Heart right ventricle (tissue), 16 donors: ENCODE data around the gene EFNA5. TPM values are rescaled to one million over a fixed set of nuclear protein-coding genes. Genes with fewer than 3 reads are reported as not detected.

Source experiments
- ATAC-seq, 8 donors: fragments of 200-7000 bp; cut with Tn5 transposase; one replicate each; pipeline ENCODE4 v1.9.1; 2020; ENCODE audit warnings: mild to moderate bottlenecking in 8 of 8, moderate library complexity in 8 of 8, moderate number of reproducible peaks in 1 of 8
- DNase-seq, 2 donors: peaks; one replicate each; pipeline ENCODE4 v3.0.0-alpha.2; 2020
- H3K27ac ChIP-seq, 10 donors: fragments of 200-600 bp; sonication (generic) in 2 of 10; one replicate each; pipeline versions ENCODE4 v1.5.0 to v1.8.0; 2020 to 2022; ENCODE audit warnings: mild to moderate bottlenecking in 3 of 10
- H3K27me3 ChIP-seq, 7 donors: fragments of 200-600 bp; one replicate each; pipeline ENCODE4 v1.8.0; 2021 to 2022; ENCODE audit warnings: mild to moderate bottlenecking in 2 of 7
- H3K36me3 ChIP-seq, 9 donors: fragments of 200-600 bp; sonication (generic) in 1 of 9; one replicate each; pipeline versions ENCODE4 v1.5.0 to v1.8.0; 2020 to 2022; ENCODE audit warnings: mild to moderate bottlenecking in 2 of 9
- H3K4me1 ChIP-seq, 9 donors: fragments of 200-600 bp; sonication (generic) in 1 of 9; one replicate each; pipeline versions ENCODE4 v1.5.0 to v1.8.0; 2020 to 2022; ENCODE audit warnings: mild to moderate bottlenecking in 4 of 9
- H3K4me3 ChIP-seq, 10 donors: fragments of 200-600 bp; sonication (generic) in 2 of 10; one replicate each; pipeline versions ENCODE4 v1.5.0 to v1.8.0; 2020 to 2022; ENCODE audit warnings: mild to moderate bottlenecking in 7 of 10, moderate library complexity in 2 of 10
- H3K9me3 ChIP-seq, 11 donors: fragments of 200-600 bp in 10 of 11; sonication (generic) in 2 of 11; one replicate each; pipeline versions ENCODE4 v1.5.0 to v1.8.0; 2013 to 2022; ENCODE audit warnings: mild to moderate bottlenecking in 2 of 11, control low read depth in 1 of 11, moderate library complexity in 1 of 11
- CTCF ChIP-seq, 9 donors: fragments of 200-600 bp; sonication (generic) in 2 of 9; IDR thresholded peaks; one replicate each; pipeline versions ENCODE4 v1.5.0 to v1.8.0; 2021 to 2022; ENCODE audit warnings: antibody characterized with exemption in 9 of 9, mild to moderate bottlenecking in 5 of 9, moderate library complexity in 1 of 9
- WGBS, 2 donors: extraction: QIAGEN DNeasy Blood & Tissue Kit; methylation state at CpG; one replicate each; pipeline ENCODE4 v1.1.7; 2013; ENCODE audit warnings: inconsistent platforms in 1 of 2; 5-methylcytosine and 5-hydroxymethylcytosine counted together
- intact Hi-C, 10 donors: fragments of 100-400 bp; cut with DNase I; formaldehyde crosslinking; loops; one replicate each; pipeline versions ENCODE4 v1.11.1 to v1.14.2; 2022
- polyA plus RNA-seq, 2 donors: library from polyadenylated mRNA; stranded (reverse); fragments of 200-250 nt; gene quantifications; one replicate each; pipeline ENCODE4 v1.2.3, GENCODE V29; 2013
- total RNA-seq, 10 donors: library from RNA; stranded (reverse); fragmentation: NEBNext Ultra II Directional in 3 of 10; extraction: Animal tissue kit (Norgen Biotek cat#: 25700) in 3 of 10; gene quantifications; one replicate each; pipeline versions ENCODE4 v1.2.1 to v1.2.4, GENCODE V29; 2021 to 2023
- donor health status: Arrhythmogenic right ventricular cardiomyopathy.
- donor health status: ischemic (EF 13 %, LVEDD 7.1; RV severe dilation, severe dysfunction).
- donor health status: healthy with polysubstance abuse.
- donor health status: DM: no; HTN: yes; CAD: no.
- donor health status: DM: no; HTN: no; CAD: no.
- donor health status: ischemic (EF 25% LVEDD 6.9; RV normal size, moderate dysfunction).
- donor health status: ischemic (EF 25% LVEDD 5.7; RV mildly dilated, moderate dysfunction).
- donor health status: healthy.
- donor health status: DM: yes; HTN: yes; CAD: no.
- donor health status: Ischemic cardiomyopathy.
- donor health status: ischemic (EF 35%, LVEDD 5.7; RV mildly dilated, moderate dysfunction).
- donor health status: nonischemic (EF 11% LVEDD 7.7; RV severe dilation, severe dysfunction).
- donor health status: DM: yes; HTN: yes; CAD: no.
- donor health status: PGD.
- donor health status: ischemic (EF 29% LVEDD 5.4; RV normal size, mild dysfunction).
- donor health status: nonischemic (EF 23%, LVEDD 6.1; RV moderate dilation, normal function).

The EFNA5 gene
- total and polyA plus RNA-seq, 12 donors: 6.9 to 49.4 (median 33.9) TPM

DNA sequence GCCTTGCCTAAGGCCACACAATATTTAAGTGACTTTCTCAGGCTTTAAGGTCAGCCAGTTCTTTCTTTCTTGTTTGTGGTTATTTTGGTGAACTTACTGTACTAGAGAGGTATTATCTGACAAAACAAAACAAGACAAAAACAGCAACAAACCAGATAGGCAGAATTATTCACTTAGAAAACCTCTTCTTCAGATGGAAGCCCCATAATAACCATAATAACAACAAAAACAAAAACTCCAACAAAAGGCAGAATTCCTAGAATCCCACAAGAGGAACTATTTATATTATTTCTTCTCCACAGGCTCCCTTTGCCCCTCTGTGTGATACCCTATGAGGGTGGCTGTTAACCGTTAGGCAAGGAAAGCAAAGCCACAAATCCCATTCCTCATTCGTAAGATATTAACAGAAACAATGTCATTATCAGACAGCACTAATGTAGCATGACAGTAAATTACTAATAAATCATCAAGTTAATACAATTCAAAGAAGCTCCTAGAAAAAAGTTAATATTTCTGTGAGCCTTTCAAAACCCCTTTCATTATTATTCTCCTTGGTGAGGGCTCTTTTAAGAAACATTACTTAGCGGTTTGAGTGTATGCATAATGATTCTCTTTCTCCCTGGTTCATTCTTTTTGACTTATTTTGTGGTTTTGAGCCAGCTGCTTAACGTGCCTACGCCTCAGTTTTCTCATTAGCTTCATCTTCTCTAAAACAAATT, 274.9 kb downstream of the EFNA5 start:
- no peak overlapping the region for H3K4me3 ChIP-seq
- WGBS, 2 donors: 80 to 87% methylated on average over 5 of the region's 5 CpGs
- intact Hi-C loops: no loop called here
- no peaks in the 10 kb centered on the region for H3K27me3 ChIP-seq
- H3K27ac ChIP-seq: no peak overlapping the region
- H3K36me3 ChIP-seq: no peaks in the 10 kb centered on the region
- TF ChIP-seq CTCF (IDR thresholded peaks at IDR 0.05): no peak
- peaks cover 0 to 16% (median 0%) of the 10 kb centered on the region in 9 donors for H3K4me1 ChIP-seq
- ATAC-seq (no peak), DNase-seq (no peak)
- no peaks in the 10 kb centered on the region for H3K9me3 ChIP-seq

- no peaks in the 10 kb centered on the region for H3K36me3 ChIP-seq
- WGBS, 2 donors: 97% methylated on average over 2 of the region's 2 CpGs
- ATAC-seq (no peak), DNase-seq (no peak)
- no peak overlapping the region for H3K27ac ChIP-seq
- intact Hi-C loops: no loop called here
- no peak overlapping the region for H3K4me3 ChIP-seq
- H3K4me1 ChIP-seq: peaks cover 0 to 29% (median 16%) of the 10 kb centered on the region in 9 donors
- no peaks in the 10 kb centered on the region for H3K27me3 ChIP-seq
- no peaks in the 10 kb centered on the region for H3K9me3 ChIP-seq
- no peak for TF ChIP-seq CTCF (IDR thresholded peaks at IDR 0.05)
Observed at GRCh38 chr5:107393851-107394250, 276.9 kb downstream of the EFNA5 start.

- Histone ChIP-seq H3K4me1 (peaks cover 0 to 35% (median 31%) of the 10 kb centered on the region in 9 donors), H3K4me3 (no peak overlapping the region), H3K36me3 (no peaks in the 10 kb centered on the region), H3K27me3 (no peaks in the 10 kb centered on the region), H3K27ac (no peak overlapping the region), H3K9me3 (no peaks in the 10 kb centered on the region)
- WGBS, 2 donors: 96 to 97% methylated on average over 5 of the region's 5 CpGs
- no peak for ATAC-seq
- no peak for TF ChIP-seq CTCF (IDR thresholded peaks at IDR 0.05)
- intact Hi-C loops: no loop called here
- DNase-seq: no peak
Observed at GRCh38 chr5:107391787-107392186, 278.9 kb downstream of the EFNA5 start.

DNA sequence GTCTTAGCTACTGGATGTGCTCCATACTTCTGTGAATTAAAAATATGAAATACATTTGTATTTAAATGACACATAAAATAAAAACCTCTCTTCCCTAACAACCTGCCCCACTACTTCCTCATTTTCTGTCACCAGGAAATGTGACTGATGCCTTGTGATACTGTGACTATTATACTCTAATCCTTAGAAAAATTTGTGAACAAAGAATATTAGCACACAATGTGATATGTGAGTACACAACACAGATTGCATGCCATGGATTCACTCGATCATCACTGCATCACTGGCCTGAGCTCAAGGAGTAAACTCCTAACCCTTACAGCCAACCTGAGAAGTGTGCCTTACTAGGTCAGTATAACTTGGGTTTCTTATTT, 281.0 kb downstream of the EFNA5 start:
- peaks cover 0 to 35% (median 25%) of the 10 kb centered on the region in 9 donors for H3K4me1 ChIP-seq
- no peak for TF ChIP-seq CTCF (IDR thresholded peaks at IDR 0.05)
- intact Hi-C loops: loop anchor here in 3 of 10 donors (2.0 to 10.0 kb wide), 4 partner anchors 181 to 285 kb away; partner anchors contain the start of gene EFNA5 (in 2 of the 3)
- DNase-seq (no peak), ATAC-seq (peak in 1 of 8 donors; percentile 11)
- no peak overlapping the region for H3K4me3 ChIP-seq
- WGBS, 2 donors: 32 to 43% methylated on average over 1 of the region's 1 CpG
- H3K36me3 ChIP-seq: no peaks in the 10 kb centered on the region
- peak overlapping the region in 6 of 10 donors; percentile 22 to 74 (median 65) for H3K27ac ChIP-seq
- no peaks in the 10 kb centered on the region for H3K27me3 ChIP-seq
- no peaks in the 10 kb centered on the region for H3K9me3 ChIP-seq
